Femur (tissue), 1 donor: ENCODE data around the gene EPB41L1.
"Not testable (repeated sequence)": the region's sequence is repeated elsewhere in the genome, so short reads cannot be mapped to it uniquely, and the experiment has no call there.

Experiments used
- DNase-seq: peaks from one replicate; pipeline ENCODE4 v3.0.0-alpha.2; 2017

The EPB41L1 gene

DNA sequence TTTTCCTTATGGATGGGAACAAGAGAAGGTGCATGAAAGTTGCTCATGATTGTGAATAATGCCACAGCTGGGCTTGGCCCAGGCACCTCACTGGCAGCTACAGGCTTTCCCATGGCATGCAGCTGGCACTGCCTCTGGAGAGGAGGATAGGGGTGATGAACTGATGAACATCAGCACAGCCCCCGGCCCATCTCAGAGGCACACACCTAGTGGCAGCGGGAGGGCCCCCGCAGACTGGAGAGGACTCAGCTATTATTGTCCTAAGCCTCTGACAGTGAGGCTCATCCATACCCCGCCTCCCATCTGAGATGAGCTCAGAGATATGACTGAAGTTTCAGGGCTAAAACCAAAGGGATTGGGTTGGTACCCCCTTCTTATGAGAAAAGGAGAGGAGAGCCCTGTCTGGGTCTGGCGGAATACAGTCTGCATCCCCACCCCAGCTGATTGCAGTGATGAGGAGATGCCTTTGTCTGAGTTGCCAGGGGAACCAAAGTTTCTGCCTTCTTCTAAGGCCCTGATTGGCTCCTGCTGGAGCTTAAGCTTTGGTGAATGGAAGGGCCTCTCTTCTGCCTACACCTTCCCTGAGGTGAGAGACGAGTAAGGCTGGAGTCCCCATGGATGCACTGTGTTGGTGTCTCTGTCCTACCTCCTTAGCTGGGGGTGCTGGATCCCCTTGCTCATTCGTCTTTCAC lies 27.6 kb upstream of the EPB41L1 start:
- no peak for DNase-seq

GRCh38 chr20:36128463-36129159 lies 25.9 kb upstream of the EPB41L1 start:
- DNase-seq = no peak

GRCh38 chr20:36129160-36129543 lies 25.4 kb upstream of the EPB41L1 start:
- no peak for DNase-seq

DNA sequence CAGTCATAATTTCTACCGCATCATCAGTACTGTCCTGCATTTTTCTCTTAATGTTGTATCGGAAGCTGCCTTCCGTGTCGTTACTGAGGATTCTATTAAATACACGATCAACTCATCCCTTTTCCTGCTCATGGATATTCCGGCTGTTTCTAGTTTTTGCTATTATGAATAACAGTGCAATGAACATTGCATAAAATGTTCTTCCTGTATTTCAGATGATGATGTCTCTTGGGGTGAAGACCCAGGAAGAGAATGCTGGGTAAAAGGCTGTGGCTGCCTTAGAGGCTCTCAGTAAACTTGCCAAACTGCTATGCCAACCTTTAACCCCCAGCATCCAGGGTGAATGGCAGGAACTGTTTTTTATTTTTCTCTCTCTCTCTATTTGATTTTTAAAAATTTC lies 24.1 kb upstream of the EPB41L1 start:
- DNase-seq = no peak

DNA sequence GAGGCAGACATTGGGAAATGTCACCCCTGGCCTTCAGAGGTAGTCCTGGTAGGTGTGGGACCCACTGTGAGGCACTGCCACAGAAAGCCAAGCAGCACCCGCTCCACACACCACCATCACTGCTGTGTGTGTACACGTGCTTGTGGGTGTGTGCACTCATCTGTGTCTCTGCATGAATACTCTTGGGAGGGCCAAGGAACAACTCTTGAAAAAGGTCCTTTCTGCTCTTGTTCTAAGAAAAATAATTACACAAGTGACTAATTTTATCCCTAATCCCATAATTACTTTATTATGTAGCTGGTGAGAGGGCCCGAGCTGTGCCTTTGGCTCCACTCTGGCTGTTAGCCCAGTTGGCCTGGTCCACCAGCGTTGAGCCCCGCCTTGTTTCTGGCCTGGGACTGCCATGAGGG lies 21.7 kb upstream of the EPB41L1 start:
- DNase-seq = no peak

DNA sequence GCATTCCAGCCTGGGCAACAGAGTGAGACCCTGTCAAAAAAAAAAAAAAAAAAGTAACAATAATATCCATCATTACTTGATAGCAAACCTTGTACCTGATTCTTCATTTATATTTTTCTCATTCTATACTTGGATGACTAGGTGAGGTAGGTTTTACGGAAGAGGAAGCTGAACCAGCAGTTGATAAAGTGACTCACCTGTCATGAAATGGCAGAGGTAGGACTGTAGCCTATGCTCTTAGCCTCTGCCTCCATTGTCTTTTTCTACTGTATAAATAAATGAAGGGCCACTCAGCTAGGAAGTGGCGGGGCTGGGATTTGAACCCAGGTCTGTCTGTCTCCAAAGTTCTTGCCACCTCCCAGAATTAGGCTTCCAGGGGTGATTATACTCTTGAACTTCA lies 20.7 kb upstream of the EPB41L1 start:
- DNase-seq = no peak

DNA sequence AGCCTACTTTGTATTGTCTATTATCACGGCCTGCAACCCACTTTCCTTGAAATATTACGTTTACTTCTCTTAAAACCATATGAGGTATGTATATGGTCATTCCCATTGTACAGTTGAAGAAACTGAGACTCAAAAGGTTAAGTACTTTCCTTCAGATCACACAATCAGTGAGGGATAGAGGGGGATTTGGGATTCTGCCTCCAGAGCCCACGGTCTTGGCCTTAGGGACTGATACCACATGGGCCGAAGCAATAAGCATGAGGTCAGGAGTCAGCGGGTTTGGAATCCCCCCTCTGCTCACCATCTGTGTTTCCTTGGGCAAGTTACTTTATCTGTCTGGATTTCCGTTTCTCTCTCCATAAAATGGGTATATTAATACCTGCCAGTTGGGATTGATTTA lies 19.4 kb upstream of the EPB41L1 start:
- no peak for DNase-seq

GRCh38 chr20:36135821-36136220 lies 18.7 kb upstream of the EPB41L1 start:
- DNase-seq = no peak

- DNase-seq = not testable (repeated sequence)
These were observed 17.2 kb upstream of the EPB41L1 start for GRCh38 chr20:36137313-36137712.

- no peak for DNase-seq
These were observed 13.2 kb upstream of the EPB41L1 start for GRCh38 chr20:36141310-36141709.

DNA sequence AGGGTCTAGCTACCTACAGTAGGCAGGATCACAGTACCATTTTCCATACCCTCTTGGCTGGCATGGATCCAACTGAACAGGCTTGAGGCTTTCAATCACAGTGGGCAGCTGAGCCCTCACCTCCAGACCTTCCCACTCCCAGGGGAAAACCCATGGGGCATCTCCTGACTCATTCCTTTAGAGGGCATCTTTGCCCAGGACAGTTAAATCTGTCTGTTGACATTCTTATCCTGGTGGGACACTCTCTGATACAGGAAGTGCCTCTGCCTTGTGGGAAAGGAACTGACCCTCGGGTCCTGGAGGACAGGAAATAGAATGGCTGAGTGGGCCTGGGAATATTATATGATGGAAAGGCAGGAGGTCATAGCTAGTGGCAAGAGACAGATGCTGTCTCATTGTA lies 10.2 kb upstream of the EPB41L1 start:
- no peak for DNase-seq

DNA sequence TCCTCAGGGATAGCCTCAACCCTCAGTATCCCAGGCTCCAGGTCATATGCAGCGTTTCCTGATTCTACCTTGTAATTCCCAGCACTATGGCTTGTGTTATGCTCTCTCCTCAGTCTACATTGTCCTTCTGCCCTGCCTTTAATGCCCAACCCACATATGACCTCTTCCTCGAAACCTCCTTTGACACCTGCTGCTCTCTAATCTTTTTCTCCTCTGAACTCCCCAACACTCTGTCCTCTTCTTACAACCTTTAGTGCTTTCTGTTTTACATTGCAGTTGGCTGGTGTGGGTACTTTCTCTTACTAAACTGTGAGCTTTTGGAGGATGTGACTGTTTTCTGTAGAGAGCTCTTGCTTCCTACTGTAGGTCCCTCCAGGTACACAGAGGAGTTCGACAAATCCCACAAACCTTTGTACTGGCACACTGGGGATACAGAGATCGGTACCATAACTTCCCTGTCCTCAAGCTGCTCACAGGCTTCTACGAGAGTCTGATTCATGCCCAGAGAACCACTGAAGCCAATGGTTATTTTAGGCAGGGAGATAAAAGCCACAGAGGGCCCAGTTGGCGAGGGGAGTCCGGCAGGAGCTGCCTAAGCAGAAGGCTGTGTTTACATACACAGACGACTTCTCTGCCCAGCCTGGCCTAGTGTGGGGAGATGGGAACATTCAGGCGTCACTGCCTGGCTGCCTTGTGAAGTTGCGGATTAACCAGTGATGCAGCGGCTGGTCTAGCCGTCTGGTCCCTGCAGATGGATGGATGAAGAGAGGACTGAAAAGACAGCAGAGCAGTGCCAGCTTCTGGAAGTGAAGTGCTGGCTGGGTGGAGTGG lies 8.4 kb upstream of the EPB41L1 start:
- peak; percentile 48 for DNase-seq

GRCh38 chr20:36147690-36148089 lies 6.8 kb upstream of the EPB41L1 start:
- DNase-seq = no peak

GRCh38 chr20:36148439-36148838 lies 6.1 kb upstream of the EPB41L1 start:
- DNase-seq = no peak

DNA sequence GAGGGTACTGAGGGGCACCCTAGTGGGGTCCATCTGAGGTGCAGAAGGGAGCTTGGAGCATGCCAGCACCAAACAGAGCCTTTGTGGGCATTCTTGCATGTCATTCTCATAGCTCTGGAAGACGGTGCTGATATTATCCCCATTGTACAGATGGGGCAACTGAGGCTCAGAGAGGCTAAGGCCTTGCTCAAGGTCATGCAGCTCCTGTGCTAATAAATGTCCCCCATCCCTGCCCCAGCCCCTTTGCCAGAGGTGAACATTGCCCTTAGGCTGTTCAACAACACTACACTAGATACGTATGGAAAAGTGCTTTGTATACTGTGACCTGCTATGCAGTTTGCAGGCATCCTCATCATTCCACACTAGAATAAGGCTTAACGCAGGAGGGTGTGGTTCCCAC lies 5.5 kb upstream of the EPB41L1 start:
- DNase-seq = no peak

DNA sequence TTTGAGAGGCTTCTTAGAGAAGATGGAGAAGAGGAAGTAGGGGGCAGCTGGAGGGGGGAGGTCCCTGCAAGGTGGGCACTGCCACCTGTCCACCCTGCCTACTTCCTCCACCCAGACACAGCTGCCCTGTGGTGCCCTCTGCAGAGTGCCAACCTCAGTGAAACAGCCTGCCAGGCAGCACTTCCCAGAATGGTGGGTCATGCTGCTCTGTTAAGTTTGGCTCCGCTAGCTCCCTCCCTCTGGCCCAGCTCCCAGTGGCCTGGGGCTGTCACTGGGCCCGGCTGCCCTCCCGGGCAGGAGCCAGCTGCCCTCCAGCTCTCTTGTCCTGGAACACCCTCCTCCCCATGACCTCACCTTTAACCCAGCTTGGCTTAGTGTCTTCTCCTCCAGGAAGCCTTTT lies 5.1 kb upstream of the EPB41L1 start:
- peak; percentile 32 for DNase-seq

DNA sequence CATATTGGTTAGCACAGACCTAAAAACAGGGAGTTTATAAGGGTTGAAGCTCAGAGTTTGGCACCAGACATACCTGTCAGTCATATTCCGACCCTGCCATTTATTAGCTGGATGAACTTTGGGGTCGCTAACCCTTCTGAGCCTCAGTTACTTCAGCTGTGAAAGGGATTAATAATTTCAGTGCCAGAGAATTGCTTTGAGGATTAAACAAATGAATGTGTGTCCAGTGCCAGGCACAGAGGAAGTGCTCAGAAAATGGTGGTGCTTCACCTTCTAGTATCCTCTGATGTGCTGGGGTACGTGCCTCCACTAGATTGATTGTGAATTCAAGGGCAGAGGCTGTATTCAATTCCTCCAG lies 4.1 kb upstream of the EPB41L1 start:
- no peak for DNase-seq

DNA sequence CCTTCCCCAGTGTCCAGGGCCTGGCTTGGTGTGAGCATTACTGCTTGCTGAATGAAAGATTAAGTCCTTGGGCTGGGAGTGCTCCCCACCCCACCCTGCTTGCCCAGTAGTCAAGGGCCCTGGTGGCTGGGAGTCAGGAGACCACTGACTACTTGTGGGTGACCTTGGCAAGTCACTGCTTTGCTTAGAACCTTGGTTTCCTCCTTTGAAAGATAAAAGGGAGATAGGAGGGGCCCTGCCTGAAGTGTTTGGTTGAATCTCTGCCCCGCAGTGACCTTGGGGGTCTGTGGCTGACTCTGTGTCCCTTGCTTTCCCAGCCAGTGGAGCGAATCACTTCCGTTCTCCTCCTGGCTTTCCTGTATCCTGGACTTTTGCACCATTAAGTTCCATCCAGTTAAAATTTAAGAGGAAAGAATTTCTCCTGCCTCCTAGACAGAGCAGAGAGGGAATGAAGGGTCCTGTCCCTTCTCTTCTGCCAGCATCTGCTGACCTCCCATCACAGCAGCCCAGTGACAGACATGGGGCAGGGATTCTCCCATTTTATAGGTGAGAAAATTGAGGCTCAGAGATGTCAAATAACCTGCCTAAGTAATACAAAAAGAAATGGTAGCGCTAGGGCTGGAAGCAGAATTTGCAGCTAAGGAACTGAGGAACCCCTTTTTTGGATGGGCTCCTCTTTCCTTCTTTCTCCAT lies 3.5 kb upstream of the EPB41L1 start:
- no peak for DNase-seq

DNA sequence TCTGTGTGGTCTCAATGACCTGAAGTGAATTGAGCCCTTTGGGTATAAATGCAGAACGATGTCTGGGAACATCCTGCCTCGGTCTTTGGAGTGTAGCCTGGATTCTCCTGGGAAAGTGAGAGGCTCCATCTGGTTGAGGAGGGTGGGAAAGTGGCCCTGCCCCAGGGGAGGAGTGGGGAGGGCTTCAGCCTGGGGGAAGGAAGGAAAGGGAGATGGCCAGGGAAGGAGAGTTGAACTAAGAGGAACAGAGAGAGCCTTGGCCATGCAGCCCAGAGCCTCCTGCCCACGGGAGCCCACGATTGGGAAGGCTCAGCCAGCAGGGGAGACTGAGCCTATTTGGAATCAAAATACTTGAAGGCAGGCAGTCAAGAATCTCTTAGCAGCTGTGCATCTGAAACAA lies 2.3 kb upstream of the EPB41L1 start:
- DNase-seq = peak; percentile 31

DNA sequence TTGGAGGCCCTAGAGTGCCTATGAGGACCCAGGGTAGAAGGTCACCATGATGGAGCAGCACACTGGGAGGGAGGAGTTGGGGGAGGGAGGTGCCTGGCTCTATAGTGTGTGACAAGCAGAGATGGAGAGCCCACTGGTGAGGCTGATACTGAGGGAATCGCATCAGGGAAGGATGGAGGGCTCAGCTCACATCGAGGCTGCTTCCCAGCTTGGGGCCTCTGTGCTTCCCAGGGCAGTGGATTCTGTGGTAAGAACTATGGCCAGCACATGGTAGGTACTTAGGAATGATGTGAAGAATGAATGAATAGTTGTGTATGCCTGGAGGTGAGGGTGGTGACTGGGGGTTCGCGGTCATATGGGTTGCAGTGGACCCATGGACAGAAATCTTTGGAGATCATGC lies 1.3 kb upstream of the EPB41L1 start:
- no peak for DNase-seq

DNA sequence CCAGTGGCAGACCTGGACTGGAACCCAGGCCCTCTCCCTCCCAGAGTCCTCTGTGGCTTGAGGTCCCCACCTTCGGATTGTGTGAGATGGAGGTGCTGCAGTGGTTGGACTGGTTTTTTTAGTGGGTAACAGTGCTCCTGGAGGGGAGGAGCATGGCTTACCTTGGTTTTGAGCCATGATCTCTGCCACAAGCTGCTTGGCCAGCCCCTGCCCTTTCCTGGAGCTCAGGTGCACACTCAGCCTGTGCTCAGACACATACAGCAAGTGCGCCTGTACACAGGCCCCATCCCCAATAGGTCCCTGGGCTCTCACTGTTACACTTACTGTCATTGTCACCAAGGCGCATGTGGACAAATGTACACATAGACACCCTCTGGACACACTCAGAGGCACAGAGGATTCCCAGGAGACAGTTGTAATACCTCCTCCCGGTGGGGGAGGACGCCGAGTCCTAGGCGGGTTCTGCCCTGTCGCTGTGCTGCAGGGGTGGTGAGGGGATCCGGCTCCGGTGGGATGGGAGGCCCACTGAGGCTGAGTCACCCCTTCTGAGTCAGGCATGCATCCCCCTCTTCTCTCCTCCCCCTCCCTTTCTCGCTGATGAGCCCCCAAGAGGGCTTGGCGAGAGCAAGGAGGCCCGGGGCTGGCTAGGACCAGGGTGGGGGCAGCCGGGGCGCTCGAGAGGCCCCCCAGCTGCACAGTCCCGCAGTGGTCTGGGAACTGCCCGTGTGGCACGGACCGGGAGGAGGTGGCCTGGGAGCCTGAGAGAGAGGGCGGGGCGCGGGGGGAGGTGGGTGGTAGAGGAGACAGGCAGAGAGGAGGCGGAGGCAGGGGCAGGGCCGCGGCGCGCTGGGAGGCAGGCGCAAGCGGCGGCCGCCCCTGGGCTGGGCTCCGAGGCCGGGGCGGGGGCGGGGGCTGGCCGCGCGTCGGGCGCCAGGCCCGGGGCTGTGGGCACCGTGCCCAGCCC lies 522 bp upstream of the EPB41L1 start:
- DNase-seq = peak; percentile 87

- DNase-seq = no peak
These were observed 1.1 kb downstream of the EPB41L1 start for GRCh38 chr20:36155629-36155971.
